ENCODE measurements around the gene GALNT7.
A peak's percentile ranks its signal among the peaks of the same experiment; 100 is the strongest.

The GALNT7 gene

DNA sequence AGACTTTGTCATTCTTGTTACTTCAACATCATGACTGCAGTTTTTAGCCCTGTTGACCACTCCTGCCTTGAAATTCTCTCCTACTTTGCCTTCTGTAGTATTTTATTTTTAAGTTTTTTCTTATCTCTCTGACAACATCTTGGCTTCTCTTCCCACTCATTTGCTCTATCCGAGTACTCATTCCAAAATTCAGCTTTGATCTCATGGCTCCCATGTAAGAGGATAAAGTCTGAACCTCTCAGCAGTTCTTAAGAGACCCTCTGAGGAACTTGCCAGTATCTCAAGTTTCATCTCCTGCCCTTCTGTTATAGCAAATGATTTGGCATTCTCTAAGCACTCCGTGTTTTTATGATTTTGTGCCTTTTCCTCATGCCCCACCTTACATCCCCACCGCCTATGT, 67.7 kb downstream of the GALNT7 start:
- no peak overlapping the region for H3K27ac ChIP-seq
- TF ChIP-seq, protein P1, sequence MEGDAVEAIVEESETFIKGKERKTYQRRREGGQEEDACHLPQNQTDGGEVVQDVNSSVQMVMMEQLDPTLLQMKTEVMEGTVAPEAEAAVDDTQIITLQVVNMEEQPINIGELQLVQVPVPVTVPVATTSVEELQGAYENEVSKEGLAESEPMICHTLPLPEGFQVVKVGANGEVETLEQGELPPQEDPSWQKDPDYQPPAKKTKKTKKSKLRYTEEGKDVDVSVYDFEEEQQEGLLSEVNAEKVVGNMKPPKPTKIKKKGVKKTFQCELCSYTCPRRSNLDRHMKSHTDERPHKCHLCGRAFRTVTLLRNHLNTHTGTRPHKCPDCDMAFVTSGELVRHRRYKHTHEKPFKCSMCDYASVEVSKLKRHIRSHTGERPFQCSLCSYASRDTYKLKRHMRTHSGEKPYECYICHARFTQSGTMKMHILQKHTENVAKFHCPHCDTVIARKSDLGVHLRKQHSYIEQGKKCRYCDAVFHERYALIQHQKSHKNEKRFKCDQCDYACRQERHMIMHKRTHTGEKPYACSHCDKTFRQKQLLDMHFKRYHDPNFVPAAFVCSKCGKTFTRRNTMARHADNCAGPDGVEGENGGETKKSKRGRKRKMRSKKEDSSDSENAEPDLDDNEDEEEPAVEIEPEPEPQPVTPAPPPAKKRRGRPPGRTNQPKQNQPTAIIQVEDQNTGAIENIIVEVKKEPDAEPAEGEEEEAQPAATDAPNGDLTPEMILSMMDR (conservative IDR thresholded peaks at IDR 0.05): no peak

DNA sequence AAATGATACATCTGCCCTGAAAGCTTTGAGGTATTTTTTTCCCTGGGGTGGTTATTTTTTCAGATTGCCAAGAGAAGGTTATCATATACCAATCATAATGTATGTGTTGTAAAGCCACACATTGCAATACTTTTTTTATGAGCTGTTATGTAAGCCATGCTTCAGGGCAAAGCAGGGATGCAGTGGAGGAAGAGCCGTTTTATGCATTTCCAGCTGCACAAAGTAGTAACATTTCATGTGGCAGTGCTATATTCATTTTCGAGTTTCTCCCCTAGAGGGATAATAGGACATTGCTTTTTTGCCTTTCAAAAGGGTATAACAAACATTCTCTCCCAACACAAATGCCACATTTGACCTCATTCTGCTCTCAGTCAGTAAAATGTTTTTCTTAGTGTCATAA, 68.5 kb downstream of the GALNT7 start:
- no peak overlapping the region for H3K27ac ChIP-seq
- TF ChIP-seq, protein P1 (conservative IDR thresholded peaks at IDR 0.05): peak; percentile 26; the same call in 1 of the 2 replicates

DNA sequence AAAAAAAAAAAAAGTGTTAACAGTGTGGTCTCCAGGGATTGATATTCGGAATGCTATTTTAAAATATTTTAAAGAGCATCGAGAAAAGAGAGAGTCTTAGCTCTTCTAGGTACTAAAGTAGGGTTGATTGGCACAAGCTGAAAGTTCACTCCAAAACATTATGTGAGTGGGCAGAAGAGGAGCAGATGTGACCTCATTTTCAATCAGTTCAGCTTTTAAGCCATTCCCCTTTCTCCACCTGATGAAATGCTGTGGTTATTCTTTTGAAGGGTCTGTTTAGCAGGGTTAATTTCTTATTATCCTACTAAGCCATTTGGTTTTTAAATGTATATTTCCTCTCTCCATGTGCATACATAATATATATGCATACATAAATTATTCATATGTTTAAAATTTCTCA, 69.2 kb downstream of the GALNT7 start:
- TF ChIP-seq, protein P1 (conservative IDR thresholded peaks at IDR 0.05): no peak
- H3K27ac ChIP-seq: no peak overlapping the region

DNA sequence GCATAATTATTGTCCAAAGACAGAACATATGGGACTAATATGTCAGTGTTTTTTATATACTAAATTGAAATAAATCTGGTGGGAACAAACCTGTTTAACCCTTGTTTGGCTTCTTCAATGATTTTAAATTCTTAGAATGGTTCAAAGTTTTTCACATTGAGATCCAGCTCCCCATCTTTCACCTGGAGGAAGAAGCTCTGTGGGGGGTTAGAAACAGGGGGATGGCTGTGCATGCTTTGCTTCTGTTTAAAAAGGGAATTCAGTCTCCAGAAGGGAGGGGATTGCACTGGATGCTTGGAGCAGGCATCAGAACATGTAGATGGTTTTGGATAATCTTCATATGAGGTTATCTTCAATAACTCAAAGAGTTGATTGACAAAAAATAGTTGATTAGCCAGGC, 72.1 kb downstream of the GALNT7 start:
- TF ChIP-seq, protein P1 (conservative IDR thresholded peaks at IDR 0.05): no peak
- H3K27ac ChIP-seq: no peak overlapping the region

DNA sequence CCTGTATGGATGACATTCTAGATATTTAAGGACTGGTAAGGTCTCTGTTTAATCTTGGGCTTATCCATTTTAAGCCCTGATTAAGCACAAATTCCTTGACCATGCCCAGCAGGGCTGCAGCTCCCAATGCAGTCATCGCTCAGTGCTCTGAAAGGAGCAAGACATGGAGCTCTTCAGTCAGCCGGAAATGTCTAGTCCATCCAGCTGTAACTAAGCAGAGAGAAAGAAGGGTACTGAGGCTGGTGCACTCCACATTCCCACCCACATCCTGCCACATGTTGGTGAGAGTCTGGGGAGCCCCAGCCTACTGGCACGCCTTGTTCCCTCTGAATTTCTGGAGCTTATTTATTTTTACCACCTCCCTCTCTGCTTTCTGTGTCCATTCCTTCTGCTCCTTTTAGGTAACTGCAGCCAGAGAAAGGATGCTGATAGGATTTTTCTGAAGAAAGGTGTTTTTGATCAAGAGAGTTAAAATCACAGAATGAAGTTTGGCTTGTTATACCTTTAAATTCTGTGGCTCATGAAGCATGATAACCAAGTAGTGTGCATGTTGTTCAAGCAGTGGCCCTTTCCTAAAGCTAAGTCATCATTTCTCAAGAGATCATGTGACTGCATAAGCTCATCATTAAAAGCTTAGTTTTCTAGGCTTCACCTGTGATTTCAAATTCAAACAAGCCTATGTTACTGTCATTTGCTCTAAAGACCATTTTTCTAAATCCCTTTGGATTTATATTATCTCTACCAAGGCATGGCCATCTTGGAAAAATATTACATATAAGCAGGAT, 74.0 kb downstream of the GALNT7 start:
- H3K27ac ChIP-seq: no peak overlapping the region
- TF ChIP-seq, protein P1 (conservative IDR thresholded peaks at IDR 0.05): no peak

DNA sequence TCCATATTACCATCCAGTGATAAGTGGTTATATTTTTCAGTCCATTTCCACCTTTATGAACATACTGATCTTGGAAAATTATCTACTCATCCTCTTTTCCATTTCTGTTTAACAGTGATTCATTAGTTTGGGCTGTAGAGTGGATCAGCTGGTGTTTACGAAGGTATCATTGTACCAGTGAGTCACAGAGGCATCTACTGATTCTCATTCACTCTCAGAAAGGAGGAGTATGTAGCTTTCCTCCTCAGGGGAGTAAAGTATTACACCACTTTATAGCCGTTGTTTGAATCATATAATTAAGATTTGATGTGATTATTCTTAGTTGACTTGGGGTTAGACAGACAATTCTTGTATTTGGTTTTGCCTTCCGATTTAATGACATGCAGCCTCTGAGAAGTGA, 74.7 kb downstream of the GALNT7 start:
- no peak overlapping the region for H3K27ac ChIP-seq
- TF ChIP-seq, protein P1 (conservative IDR thresholded peaks at IDR 0.05): no peak

DNA sequence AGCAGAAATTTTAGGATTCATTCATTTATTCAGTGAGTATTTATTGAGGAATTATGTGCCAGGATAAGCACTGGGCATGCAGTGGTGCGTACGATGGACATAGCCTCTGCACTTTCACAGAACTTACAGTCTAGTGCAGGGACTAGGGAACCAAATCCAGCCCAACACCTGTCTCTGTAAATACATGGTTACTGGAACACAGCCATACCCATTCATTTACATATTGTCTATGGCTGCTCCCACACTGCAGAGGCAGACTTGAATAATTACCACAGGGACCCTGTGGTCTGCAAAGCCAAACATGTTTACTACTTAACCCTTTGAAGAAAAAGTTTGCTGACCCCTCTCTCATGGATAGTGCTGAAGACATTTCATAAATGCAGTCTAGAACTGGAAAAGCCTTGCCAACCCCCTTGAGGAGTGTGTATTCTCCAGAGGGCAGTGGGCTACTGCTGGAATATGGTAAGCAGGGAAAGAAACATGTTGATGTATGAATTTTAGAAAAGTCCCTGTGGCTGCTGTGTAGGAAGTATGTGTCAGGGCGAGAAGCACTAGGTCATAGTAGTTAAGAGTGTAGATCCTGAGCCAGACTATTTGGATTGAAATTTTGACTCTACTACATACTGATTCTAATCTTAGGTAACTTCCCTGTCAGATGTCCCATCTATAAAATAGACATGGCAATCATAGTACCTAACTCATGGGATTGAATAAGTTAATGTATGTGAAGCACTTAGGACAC, 75.5 kb downstream of the GALNT7 start:
- H3K27ac ChIP-seq: no peak overlapping the region

More for the DNA sequence above, 75.5 kb downstream of the GALNT7 start:
- TF ChIP-seq, protein P1 (conservative IDR thresholded peaks at IDR 0.05): no peak
